ENCODE data around the gene RGMA.

Gene RGMA

GRCh38 chr15:93088981-93089726 is at the start of gene RGMA:
Gene RGMA, minus strand, starts transcription at chr15:93089211. Its CDS starts 279 bp downstream, at chr15:93088932.
- DNase-seq = no peak

- DNase-seq = no peak
These were observed 47.6 kb upstream of the RGMA start for GRCh38 chr15:93136606-93137005.

- no peak for DNase-seq
These were observed 47.0 kb upstream of the RGMA start for GRCh38 chr15:93135997-93136397.

GRCh38 chr15:93135459-93135858 is 46.4 kb upstream of the RGMA start:
- DNase-seq = no peak

GRCh38 chr15:93131485-93132095 is 42.6 kb upstream of the RGMA start:
- no peak for DNase-seq

- no peak for DNase-seq
These were observed 40.9 kb upstream of the RGMA start for GRCh38 chr15:93129702-93130488.

GRCh38 chr15:93127286-93127685 is 38.3 kb upstream of the RGMA start:
- no peak for DNase-seq

GRCh38 chr15:93126599-93126998 is 37.6 kb upstream of the RGMA start:
- no peak for DNase-seq

GRCh38 chr15:93126148-93126547 is 37.1 kb upstream of the RGMA start:
- DNase-seq = no peak

- no peak for DNase-seq
These were observed 35.1 kb upstream of the RGMA start for GRCh38 chr15:93124126-93124525.

- DNase-seq = no peak
These were observed 33.2 kb upstream of the RGMA start for GRCh38 chr15:93121973-93122910.

- no peak for DNase-seq
These were observed 32.1 kb upstream of the RGMA start for GRCh38 chr15:93121107-93121506.

- DNase-seq = no peak
These were observed 29.9 kb upstream of the RGMA start for GRCh38 chr15:93118904-93119303.

GRCh38 chr15:93111451-93111850 is 22.4 kb upstream of the RGMA start:
- no peak for DNase-seq

GRCh38 chr15:93110502-93111040 is 21.6 kb upstream of the RGMA start:
- DNase-seq = no peak

GRCh38 chr15:93109336-93110102 is 20.5 kb upstream of the RGMA start:
- DNase-seq = no peak

- DNase-seq = no peak
These were observed 18.6 kb upstream of the RGMA start for GRCh38 chr15:93107646-93108045.

- no peak for DNase-seq
These were observed 16.5 kb upstream of the RGMA start for GRCh38 chr15:93105485-93105884.

- no peak for DNase-seq
These were observed 14.8 kb upstream of the RGMA start for GRCh38 chr15:93103823-93104222.

- DNase-seq = no peak
These were observed 13.2 kb upstream of the RGMA start for GRCh38 chr15:93102211-93102610.

GRCh38 chr15:93093765-93094164 is 4.8 kb upstream of the RGMA start:
- DNase-seq = no peak

GRCh38 chr15:93091465-93091864 is 2.5 kb upstream of the RGMA start:
- DNase-seq = no peak
